Measurements from ENCODE around the gene CFAP90.

Gene CFAP90

DNA sequence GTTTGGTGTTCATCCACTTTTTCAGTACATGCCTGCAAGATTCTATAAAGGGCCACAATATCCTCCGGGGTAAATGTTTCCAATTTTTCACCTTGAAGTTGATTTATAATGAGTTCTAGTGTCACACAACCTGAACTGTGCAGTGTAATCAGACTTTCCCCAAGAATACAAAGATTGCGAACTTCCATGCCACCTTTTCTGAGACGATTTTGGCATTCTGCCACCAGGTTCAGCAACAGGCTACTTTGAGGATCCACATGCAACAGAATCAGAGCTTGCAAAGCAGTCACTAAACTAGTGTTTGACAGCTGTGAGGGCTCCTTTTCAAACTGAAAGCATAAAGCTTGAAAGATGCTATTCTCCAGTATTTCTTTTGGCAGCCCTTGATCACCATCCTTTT lies 16.3 kb upstream of the CFAP90 start:
- DNase-seq = no peak

DNA sequence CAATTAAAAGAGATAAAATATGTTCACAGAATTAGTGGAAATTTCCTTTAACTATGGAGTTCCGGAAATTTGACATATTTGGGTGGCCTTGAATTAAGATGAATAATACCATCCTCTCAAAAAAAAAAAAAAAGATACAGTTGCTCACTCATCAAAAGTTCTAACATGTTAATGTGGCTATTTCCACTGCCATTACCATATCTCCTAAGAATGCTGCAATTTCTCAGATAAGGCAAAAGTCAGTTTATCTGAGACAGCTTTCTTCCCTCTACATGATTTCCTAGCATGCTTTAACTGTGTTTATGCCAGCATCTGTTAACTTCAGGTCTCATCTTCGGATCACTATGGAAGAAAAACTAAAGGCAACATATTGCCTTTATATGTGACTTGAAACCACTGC lies 15.3 kb upstream of the CFAP90 start:
- DNase-seq = peak; percentile 35

DNA sequence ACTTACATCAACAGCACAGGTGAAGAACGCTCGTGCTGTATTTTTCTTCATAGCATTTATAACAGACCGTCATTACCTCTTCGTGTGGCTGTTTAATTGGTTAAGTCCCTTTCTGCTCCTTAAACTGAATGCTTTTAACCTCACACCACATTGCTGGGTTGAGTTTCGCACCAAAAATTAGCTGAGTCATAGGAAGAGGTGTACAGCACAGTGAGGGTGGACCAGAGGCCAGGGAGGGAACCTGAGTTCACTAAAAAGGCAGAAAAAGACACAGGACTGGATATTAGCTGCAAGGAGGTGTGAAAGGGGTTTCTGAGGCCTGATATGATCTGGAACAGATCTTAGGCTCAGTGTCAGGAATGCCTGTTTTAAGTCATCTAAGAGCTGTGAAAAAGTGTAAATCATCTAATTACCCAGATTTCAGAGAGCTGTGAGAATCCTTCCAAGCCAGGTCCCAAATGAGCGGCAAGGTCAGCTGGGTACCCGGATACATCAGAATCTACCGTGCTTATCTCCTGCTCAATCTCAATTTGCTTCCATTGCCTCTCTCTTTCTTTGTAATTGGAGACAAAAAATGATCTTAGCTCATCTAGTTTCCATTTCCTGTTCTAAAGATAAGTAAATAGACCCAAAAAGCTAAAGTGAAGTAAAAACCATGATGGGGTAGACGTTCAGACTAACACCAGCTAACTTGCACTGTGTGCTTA lies 7.1 kb upstream of the CFAP90 start:
- DNase-seq = peak; percentile 51

DNA sequence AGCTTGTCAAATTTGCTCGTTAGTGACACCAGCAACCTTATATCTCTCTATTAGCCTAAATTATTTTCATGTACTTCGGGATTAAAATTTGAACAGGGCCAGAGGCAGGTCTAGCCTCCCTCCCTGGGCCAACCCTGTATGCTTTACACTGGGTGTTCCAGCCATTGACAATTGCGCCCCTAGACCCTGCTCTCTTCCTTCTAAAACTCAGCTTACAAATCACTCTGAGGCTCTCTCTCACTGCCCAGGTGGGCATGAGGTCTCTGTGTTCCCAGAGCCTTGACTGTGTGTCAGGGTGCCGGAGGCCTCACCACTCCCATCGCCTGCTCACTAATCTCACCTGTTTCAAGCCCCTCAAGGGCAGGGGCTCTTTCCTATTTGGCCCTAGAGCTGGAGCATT lies 6.4 kb upstream of the CFAP90 start:
- DNase-seq = no peak

- DNase-seq = peak; percentile 80
Measured at GRCh38 chr5:7856855-7857254, 5.9 kb upstream of the CFAP90 start.

DNA sequence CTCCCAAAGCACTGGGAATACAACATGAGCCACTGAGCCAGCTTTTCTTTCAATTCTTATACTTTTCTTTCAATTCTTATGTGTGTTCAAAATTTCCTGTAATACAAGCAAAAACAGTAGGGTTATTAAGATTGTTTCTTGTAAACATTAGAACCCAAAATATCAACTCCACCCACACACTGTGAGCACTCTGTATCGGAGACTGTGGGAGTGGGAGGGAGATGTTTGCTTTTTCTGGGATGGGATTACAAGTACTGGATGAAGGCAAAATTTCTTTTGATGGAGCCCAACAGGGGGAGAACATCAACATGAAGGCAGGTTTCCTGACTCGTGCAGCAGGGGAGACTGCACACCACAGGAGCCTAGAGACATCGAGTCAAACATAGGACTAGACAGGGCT lies 4.7 kb upstream of the CFAP90 start:
- no peak for DNase-seq

GRCh38 chr5:7852988-7853387 lies 2.1 kb upstream of the CFAP90 start:
- DNase-seq = no peak

DNA sequence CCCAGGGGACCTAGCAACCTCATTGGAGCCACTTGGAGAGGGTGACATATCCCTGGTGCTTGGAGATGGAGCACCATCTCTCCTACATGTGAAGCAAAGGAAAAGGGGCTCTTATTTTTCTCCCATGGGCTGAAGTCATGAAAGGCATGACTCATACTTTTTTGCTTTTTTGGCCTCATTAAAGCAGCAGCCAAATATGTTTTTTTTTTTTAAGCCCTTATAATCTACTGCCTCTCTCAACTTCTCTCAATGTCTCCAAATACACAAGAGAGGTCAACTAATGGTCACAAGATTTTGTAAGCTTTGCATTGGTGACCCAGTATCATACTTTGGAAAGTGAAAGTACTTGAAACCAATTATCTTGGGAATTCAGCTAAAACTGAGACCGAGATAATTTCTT lies 1.6 kb upstream of the CFAP90 start:
- DNase-seq = no peak

GRCh38 chr5:7851617-7852289 lies 820 bp upstream of the CFAP90 start:
- no peak for DNase-seq

DNA sequence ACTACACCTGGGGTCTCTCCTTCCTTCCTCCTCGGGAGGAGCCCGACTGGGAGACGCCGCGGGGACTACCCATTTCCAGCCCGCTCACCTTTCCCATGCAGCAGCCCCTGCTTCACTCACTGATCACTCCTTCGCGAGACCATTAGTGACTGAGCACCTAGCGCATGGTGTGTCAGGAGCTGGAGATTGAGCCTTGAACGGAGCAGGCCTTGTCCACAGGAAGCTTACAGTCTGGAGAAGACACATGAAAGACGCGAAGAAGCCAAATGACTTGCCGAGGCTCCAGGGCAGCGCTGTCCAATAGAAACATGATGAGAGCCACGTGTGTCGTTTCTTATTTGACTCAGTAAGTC lies 283 bp upstream of the CFAP90 start:
- no peak for DNase-seq

- DNase-seq = no peak
Measured at GRCh38 chr5:7849681-7850394, 1.1 kb downstream of the CFAP90 start.

DNA sequence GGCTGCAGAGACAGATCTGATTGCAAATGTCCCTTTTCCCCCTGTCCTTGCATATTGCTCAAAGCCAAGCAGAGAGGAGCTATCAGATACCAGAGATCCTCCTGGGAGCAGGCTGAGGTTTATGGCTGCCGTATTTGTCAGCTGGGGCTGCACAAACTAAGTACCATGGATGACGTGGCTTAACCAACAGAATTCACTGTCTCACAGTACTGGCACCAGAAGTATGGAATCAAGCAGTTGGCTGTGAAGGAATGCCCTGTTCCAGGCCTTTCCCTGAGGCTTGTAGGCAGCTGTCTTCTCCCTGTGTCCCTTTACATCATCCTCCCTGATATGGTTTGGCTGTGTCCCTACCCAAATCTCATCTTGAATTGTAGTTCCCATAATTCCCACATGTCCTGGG lies 2.6 kb downstream of the CFAP90 start:
- no peak for DNase-seq

DNA sequence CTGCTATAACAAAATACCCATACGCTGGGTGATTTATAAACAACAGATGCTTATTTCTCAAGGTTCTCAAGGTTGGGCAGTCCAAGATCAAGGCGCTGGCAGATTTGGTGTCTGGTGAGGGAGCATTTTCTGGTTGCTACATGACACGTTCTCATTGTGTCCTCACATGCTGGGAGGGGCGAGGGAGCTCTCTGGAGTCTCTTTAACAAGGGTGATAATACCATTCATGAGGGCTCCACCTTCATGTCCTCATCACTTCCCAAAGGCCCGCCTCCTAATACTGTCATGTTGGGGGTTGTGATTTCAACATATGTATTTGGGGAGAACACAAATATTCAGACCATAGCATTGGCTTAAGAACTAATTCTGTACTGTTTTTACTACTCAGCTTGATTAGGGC lies 4.6 kb downstream of the CFAP90 start:
- no peak for DNase-seq

DNA sequence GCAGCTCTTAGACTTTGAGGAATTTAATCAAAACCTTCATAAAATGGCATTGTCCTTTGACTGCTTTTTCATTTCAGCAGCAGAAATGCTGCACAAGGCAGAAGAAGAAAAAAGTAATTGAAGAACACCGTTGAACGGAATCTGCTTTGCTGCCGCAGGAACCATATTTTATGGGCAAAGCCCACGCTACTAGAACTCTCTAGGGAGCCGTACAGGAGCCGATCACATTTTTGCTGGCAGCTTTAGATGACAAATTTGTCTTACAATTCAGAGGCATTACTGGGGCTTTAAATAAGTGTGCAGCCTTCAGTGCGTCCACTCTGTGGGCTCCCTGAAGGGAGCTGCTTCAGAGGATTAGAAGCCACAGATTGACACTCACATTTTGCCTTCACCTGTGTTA lies 5.4 kb downstream of the CFAP90 start:
- no peak for DNase-seq

DNA sequence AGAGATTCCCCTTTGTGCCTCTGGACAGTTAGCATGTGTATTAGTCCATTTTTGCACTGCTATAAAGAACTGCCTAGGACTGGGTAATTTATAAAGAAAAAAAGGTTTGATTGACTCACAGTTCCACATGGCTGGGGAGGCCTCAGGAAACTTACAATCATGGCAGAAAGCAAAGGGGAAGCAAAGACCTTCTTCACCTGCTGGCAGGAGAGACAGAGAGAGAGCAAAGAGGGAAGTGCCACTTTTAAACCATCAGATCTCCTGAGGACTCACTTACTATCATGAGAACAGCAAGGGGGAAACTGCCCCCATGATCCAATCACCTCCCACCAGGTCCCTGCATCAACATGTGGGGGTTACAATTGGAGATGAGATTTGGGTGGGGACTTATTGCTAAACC lies 6.0 kb downstream of the CFAP90 start:
- DNase-seq = no peak

- no peak for DNase-seq
Measured at GRCh38 chr5:7842531-7842930, 8.4 kb downstream of the CFAP90 start.

DNA sequence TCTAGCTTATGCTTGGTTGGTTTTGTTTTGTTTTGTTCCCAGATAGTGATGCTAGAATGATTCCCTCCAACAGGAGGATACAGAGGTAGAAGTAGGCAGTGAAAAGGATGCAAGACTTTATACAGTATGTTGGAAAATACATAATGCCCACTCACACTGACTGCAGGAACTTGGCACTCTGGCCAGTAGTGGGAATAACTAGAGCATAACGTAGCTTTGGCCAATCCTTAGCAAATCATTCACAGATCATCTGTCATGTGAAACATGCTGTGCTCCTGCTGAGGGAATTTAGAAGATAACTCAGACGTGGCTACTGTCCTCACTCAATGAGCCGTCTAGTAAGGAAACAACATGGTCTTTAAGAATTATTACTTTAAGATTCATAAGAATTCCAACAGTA lies 13.5 kb downstream of the CFAP90 start:
- no peak for DNase-seq

- no peak for DNase-seq
Measured at GRCh38 chr5:7834982-7835381, 16.0 kb downstream of the CFAP90 start.

DNA sequence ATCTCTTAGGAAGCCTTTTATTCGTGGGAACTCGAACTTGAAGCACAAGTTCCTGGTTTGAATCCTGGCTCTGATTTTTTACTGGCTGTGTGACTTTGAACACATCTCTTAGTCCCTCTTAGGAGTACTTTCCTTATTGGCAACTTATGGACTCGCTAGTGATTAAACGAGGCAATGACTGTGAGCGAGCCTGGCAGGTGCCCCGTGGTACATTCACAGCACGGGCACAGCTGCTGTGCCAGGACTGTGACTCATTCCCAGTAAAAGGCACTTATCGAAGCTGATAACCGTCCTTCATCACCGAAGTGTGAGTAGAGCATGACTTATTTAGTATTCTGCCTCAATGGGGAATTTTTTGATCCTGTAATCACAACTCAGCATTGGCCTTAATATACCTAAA lies 22.7 kb downstream of the CFAP90 start:
- DNase-seq = no peak

DNA sequence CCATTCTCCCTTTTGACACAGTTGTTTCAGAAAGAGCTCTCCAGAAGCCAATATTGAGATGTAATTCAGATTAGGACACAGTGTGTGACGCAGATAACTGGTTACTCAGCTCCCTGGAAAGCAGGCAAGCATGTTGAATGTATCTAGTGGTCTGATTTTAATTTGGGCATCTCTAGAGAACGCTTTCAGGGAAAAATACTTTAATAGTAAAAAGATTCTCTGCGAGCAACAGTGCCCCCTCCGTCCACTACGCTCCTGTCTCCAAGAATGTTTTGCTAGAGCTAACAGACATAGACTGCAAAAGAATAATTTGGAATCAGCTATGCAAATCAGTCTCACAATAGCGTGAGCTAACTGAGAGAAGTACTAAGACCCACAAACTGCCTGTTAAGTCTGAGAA lies 23.3 kb downstream of the CFAP90 start:
- DNase-seq = no peak

GRCh38 chr5:7825630-7826029 lies 25.3 kb downstream of the CFAP90 start:
- no peak for DNase-seq

DNA sequence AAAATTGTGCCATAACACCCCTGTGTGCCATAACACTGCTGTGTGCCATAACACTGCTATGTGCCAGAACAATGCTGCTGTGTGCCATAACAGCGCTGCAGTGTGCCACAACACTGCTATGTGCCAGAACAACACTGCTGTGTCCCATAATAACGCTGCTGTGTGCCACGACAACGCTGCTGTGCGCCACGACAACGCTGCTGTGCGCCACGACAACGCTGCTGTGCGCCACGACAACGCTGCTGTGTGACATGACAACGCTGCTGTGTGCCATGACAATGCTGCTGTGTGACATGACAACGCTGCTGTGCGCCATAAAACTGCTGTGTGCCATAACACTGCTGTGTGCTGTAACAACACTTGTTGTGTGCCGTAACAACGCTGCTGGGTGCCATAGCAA lies 25.9 kb downstream of the CFAP90 start:
- no peak for DNase-seq

GRCh38 chr5:7823594-7823993 lies 27.3 kb downstream of the CFAP90 start:
- DNase-seq = no peak

- no peak for DNase-seq
Measured at GRCh38 chr5:7822449-7822848, 28.5 kb downstream of the CFAP90 start.

DNA sequence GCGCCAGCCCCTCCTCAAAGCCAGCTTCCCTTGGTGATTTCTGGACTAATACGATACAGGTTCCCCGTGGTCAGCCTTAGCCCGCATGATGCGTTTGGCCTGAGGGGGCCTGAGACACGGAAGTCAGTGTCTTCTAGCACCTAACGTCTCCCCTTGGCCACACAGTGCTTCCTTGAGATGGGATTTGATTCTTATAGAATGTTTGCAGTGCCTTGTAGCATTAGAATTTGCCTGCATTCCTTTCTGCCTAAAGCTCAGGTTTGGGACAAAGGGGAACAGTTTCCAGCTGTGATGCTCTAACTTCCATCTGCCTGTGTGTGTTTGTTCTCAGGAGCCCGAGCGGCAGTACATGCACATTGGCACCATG lies 34.4 kb downstream of the CFAP90 start:
- DNase-seq = no peak
